Thyroid gland (tissue), 4 donors: ENCODE measurements around the gene TAC3. TPM values are rescaled to one million over a fixed set of nuclear protein-coding genes. Genes with fewer than 3 reads are reported as not detected.
"Not testable (repeated sequence)": the region's sequence is repeated elsewhere in the genome, so short reads cannot be mapped to it uniquely, and the experiment has no call there.

Experiments
- DNase-seq, 2 donors: peaks; one replicate each; pipeline ENCODE4 v3.0.0-alpha.2; 2019
- H3K27ac ChIP-seq, 3 donors: fragments of 200-600 bp; sonication (generic); 1 replicate in 2 of 3; 2 replicates in 1 of 3; pipeline ENCODE4 v1.5.1; 2016 to 2019; ENCODE audit warnings: mild to moderate bottlenecking in 1 of 3, moderate library complexity in 1 of 3
- H3K27me3 ChIP-seq: fragments of 200-600 bp; sonication (generic); one replicate; pipeline ENCODE4 v1.5.1; 2019
- H3K36me3 ChIP-seq, 2 donors: fragments of 200-600 bp; sonication (generic); one replicate each; pipeline ENCODE4 v1.5.1; 2016 to 2019
- H3K4me1 ChIP-seq, 2 donors: fragments of 200-600 bp; sonication (generic); one replicate each; pipeline ENCODE4 v1.5.1; 2017 to 2019
- H3K4me3 ChIP-seq, 3 donors: fragments of 200-600 bp; sonication (generic); replicated peaks in 1 of 3; 1 replicate in 2 of 3; 2 replicates in 1 of 3; pipeline ENCODE4 v1.5.1; 2016; ENCODE audit warnings: mild to moderate bottlenecking in 1 of 3
- H3K9me3 ChIP-seq: fragments of 200-600 bp; sonication (generic); one replicate; pipeline ENCODE4 v1.5.1; 2017
- CTCF ChIP-seq, 6 experiments: fragments of 200-600 bp in 3 of 6; fragments of 450-650 bp in 3 of 6; sonication (generic) in 3 of 6; IDR thresholded peaks; one replicate each; pipeline ENCODE4 v1.5.1; 2016 to 2019; ENCODE audit warnings: antibody characterized with exemption in 6 of 6, mild to moderate bottlenecking in 2 of 6, inconsistent platforms in 1 of 6, moderate library complexity in 1 of 6
- POLR2A ChIP-seq, 2 donors: fragments of 450-650 bp; IDR thresholded peaks; one replicate each; pipeline ENCODE4 v1.6.1; 2017; ENCODE audit warnings: antibody characterized with exemption in 2 of 2, mild to moderate bottlenecking in 2 of 2, moderate library complexity in 1 of 2
- WGBS, 2 donors: methylation state at CpG; one replicate each; pipeline ENCODE4 v1.1.5; 2017; 5-methylcytosine and 5-hydroxymethylcytosine counted together
- intact Hi-C: fragments of 100-400 bp; cut with DNase I; formaldehyde crosslinking; loops from one replicate; pipeline ENCODE4 v1.15.1; 2023
- total RNA-seq, 4 donors: library from RNA; depleted of rRNA; stranded (reverse); fragments of >200 nt; gene quantifications; one replicate each; pipeline ENCODE4 v1.2.3, GENCODE V29; 2016

TAC3 gene
- total RNA-seq, 4 donors from 2014 or later = not detected

DNA sequence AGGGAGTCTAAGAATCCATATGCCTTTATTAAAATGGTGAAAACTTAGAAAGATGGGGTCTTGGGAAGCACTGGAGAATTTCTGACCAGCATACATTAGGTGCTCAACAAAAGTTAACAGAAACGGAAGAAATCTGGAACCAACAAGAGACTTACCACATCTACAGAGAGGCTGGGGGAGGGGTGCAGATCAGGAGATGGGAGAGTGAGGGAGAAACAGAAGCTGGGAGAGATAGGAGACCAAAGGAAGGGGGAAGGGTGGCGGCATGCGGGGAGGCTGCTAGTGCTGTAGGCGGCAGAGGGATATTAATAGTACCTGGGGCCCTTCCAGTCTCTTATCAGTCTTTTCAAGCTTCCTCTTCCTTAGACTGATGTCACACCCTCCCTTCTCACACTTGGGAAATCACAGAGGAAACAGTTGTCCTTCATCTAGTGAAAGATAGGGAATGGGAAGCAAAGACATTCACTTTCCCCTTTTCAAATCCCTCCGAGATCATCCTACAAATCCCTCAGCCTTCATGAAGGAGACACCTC, 28.1 kb downstream of the TAC3 start:
- Histone ChIP-seq H3K27ac (no peak overlapping the region), H3K4me3 (no peak overlapping the region), H3K4me1 (peaks cover 0 to 22% of the 10 kb centered on the region in 2 donors), H3K9me3 (no peaks in the 10 kb centered on the region), H3K36me3 (no peaks in the 10 kb centered on the region), H3K27me3 (no peaks in the 10 kb centered on the region)
- intact Hi-C loops = loop anchor here (5.0 to 10.0 kb wide), 2 partner anchors 143 to 231 kb away; no protein-coding TSS in a partner anchor
- WGBS, 2 donors = 54 to 75% methylated on average over 5 of the region's 5 CpGs
- TF ChIP-seq POLR2A (IDR thresholded peaks at IDR 0.05) = no peak
- TF ChIP-seq CTCF (IDR thresholded peaks at IDR 0.05) = no peak
- no peak for DNase-seq

- H3K27me3 ChIP-seq = no peaks in the 10 kb centered on the region
- H3K27ac ChIP-seq = no peak overlapping the region
- peak; percentile 91 to 97 (median 92) for TF ChIP-seq CTCF (IDR thresholded peaks at IDR 0.05)
- TF ChIP-seq POLR2A (IDR thresholded peaks at IDR 0.05) = no peak
- no peak overlapping the region for H3K4me3 ChIP-seq
- H3K36me3 ChIP-seq = no peaks in the 10 kb centered on the region
- intact Hi-C loops = loop anchor here (5.0 to 10.0 kb wide), 2 partner anchors 143 to 230 kb away; no protein-coding TSS in a partner anchor
- H3K9me3 ChIP-seq = no peaks in the 10 kb centered on the region
- 23 to 27% methylated on average over 11 of the region's 11 CpGs for WGBS, 2 donors
- H3K4me1 ChIP-seq = peaks cover 0 to 22% of the 10 kb centered on the region in 2 donors
- peak; percentile 76 to 84 for DNase-seq
These were observed 28.7 kb downstream of the TAC3 start for GRCh38 chr12:56987551-56988053.

GRCh38 chr12:56987011-56987410, 29.3 kb downstream of the TAC3 start:
- H3K27ac ChIP-seq = peak overlapping the region in 1 of 3 donors; percentile 15
- H3K4me3 ChIP-seq = no peak overlapping the region
- intact Hi-C loops = loop anchor here (5.0 to 10.0 kb wide), 2 partner anchors 142 to 230 kb away; no protein-coding TSS in a partner anchor
- H3K36me3 ChIP-seq = no peaks in the 10 kb centered on the region
- DNase-seq = no peak
- H3K4me1 ChIP-seq = peaks cover 0 to 22% of the 10 kb centered on the region in 2 donors
- H3K9me3 ChIP-seq = no peaks in the 10 kb centered on the region
- TF ChIP-seq CTCF (IDR thresholded peaks at IDR 0.05) (no peak), POLR2A (IDR thresholded peaks at IDR 0.05) (no peak)
- H3K27me3 ChIP-seq = no peaks in the 10 kb centered on the region

DNA sequence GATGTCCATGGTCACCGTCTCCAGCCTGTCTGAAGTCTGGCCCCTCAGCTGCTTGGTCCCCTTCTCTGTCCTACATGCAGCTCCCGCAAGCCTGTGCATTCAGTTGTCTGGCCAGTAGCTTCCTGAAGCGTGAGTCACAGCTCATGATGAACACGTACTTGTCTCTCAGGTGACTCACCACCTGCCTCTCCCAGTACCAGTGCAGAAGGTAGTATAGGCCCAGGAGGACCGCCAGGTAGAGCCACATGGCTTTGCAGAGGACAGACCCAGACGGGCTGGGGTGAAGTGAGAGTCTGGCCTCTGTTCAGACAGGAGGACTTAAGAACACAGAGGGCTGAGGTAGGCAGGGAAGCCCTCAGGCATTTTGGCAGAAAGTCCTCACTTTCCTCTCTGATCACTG, 30.6 kb downstream of the TAC3 start:
- not testable (repeated sequence) for H3K4me3 ChIP-seq, H3K9me3 ChIP-seq, H3K36me3 ChIP-seq, H3K27me3 ChIP-seq
- intact Hi-C loops = loop anchor here (5.0 to 10.0 kb wide), 2 partner anchors 141 to 228 kb away; no protein-coding TSS in a partner anchor
- Histone ChIP-seq H3K4me1 (peaks cover 0 to 22% of the 10 kb centered on the region in 2 donors), H3K27ac (peak overlapping the region in 1 of 3 donors; percentile 45)
- DNase-seq = peak; percentile 76
- WGBS, 2 donors = 31 to 38% methylated on average over 3 to 4 of the region's 6 CpGs

DNA sequence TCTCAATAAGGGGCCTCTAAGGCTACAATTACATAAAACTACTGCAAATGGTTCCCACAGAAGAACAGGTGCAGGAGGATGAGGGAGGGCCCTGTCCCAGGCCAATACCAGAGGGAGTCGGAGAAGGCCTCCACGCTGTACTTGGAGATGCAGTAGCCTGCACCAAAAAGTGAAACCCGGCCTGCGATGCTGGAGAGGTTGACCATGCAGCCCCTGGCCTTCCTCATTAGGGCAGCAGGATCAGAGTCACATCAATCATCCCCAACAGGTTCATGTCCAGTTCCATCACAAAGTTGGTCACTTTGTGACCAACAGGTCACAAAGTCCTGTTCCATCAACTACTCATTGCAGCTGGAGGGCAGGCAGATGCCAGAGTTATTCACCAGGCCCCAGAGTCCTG, 32.9 kb downstream of the TAC3 start:
- intact Hi-C loops = loop anchor here (10.0 kb wide), 1 partner anchor 139 kb away; no protein-coding TSS in a partner anchor
- Histone ChIP-seq H3K27ac (no peak overlapping the region), H3K4me3 (no peak overlapping the region), H3K27me3 (no peaks in the 10 kb centered on the region), H3K9me3 (no peaks in the 10 kb centered on the region), H3K36me3 (no peaks in the 10 kb centered on the region), H3K4me1 (peaks cover 0 to 22% of the 10 kb centered on the region in 2 donors)
- TF ChIP-seq POLR2A (IDR thresholded peaks at IDR 0.05) = no peak
- no peak for TF ChIP-seq CTCF (IDR thresholded peaks at IDR 0.05)
- WGBS, 2 donors = 96 to 97% methylated on average over 4 of the region's 4 CpGs
- no peak for DNase-seq

DNA sequence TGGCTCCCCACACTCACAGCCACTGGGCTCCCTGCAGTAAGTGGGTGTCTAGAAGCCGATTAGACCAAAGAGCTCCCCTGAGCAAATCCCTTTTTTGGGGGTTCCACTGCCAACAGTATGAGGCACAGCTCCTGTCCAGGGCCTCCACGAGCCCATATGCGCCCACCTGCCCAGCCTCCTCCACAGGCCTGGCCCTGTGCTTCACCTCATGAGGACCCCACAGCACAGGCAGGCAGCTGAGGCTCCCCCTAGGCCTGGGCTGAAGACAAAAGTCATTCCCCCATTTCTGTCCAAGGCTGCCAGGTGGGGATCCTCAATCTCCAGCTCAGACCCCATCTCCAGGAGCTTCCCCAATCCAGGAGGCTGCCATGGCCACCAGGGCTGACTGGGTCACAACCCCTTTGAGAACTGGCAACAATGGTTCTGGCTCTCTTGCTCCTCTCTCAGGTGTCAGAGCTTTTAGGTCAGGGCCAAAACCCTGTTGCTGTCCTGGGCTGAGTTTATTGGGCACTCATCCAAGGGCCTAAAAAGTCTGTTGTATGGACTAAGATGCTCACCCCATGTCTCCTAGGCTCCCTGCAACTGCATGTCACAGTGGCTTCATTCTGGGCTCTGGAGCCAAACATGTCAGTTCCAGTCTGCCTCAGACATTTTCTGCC, 33.6 kb downstream of the TAC3 start:
- WGBS, 2 donors = 100% methylated on average over 2 of the region's 3 CpGs; no CpG with 5 or more reads in 1 of the 2 donors
- H3K4me1 ChIP-seq = peaks cover 0 to 19% of the 10 kb centered on the region in 2 donors
- intact Hi-C loops = loop anchor here (10.0 kb wide), 1 partner anchor 138 kb away; no protein-coding TSS in a partner anchor
- not testable (repeated sequence) for DNase-seq, H3K4me3 ChIP-seq, H3K27me3 ChIP-seq, H3K36me3 ChIP-seq, H3K27ac ChIP-seq, H3K9me3 ChIP-seq
